HUDEP-2 (cell line): ENCODE data around the gene USH2A.
"Not testable (repeated sequence)": the region's sequence is repeated elsewhere in the genome, so short reads cannot be mapped to it uniquely, and the experiment has no call there.

Source experiments
- DNase-seq, 76 experiments: peaks; one replicate each; lab custom pipeline; 2025; ENCODE audit not compliant: unreplicated experiment in 76 of 76; lab: John Stamatoyannopoulos, UW

Gene USH2A

DNA sequence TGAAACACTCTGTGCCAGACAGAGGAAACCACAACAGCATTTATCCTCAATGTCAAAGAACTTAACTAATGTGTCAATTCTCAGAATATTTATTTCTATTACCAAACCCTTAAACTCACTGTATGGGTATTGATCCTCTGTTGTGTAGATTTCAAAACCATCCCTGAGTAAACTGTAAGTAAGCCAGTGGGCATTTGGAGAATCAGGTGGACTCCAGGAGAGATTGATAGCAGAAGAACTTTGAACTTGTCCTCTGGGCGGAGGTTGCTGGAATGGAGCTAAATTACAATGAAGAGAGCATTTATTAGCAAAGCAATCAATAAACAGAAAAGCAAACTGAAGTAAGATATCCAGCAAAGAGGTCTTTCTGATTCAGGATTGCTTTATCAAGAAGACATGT, 216.1 kb downstream of the USH2A start:
- DNase-seq = no peak

DNA sequence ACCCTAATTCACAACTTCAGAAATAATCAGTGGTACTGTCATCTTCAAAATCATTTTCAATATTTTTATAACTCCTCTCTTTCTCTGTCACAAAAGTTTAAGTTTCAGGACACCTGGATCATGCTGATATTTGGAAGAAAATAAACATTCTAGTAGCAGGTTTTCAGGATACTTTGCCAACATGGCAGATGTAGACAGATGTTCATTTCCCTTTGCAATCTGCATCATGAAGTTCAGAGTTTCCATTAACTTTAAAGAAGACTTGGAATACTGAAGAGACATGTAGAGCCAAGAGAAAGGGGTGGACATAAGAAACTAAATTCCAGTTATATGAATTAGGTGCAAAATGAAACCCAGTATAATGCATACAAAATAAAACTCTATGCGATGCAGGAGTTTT, 218.1 kb downstream of the USH2A start:
- DNase-seq = no peak

DNA sequence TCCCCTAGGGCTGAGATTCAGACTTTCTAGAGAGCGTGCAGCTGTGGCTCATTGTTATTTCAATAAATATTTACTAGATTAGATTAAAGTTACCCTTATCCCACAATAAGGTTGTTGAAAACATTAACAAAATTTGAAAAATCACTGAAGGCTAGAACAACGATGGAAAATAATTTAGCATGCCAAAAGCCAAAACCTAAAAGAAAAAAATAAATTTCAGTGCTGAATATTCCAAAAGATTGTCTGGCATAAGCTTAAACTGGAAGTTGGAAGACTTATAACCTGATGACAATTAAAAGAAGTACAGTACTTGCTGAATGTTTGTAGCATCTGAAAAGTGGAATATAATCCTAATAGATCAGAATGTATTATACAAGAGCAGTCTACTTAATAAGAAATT, 221.3 kb downstream of the USH2A start:
- no peak for DNase-seq

DNA sequence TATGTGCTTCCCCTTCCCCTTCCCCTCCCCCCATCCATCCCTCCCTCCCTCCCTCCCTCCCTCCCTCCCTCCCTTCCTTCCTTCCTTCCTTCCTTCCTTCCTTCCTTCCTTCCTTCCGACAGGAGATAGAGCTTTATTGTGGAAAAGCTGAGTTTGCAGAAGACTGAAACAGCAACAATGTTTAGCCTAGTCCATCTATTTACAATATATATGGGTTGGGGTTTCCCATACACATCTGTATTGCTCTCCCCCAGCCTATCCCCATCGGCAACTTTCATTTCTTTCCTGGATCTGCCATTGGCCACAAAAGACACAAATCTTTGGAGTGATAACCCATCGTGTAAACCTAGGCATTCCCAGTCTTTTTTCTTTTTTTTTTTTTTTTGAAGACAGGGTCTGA, 222.3 kb downstream of the USH2A start:
- no peak for DNase-seq

DNA sequence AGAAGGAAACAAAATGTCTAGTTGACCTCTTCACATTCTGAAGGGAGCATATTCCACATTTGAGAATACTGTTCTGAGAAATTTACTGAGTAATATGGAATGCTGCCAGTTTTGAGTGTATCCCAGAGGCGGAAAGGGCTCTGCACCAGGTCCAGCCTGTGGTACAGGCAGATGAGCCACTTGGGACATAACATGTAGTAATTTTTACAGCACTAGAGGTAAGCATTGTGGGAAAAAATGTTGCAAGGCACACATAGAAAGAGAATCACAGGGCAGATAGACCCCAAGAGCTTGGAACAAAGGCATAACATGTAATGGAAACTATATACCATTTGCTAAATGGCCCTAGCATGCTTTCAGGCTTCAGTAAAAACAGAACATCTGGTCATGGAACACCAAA, 228.5 kb downstream of the USH2A start:
- DNase-seq = no peak

DNA sequence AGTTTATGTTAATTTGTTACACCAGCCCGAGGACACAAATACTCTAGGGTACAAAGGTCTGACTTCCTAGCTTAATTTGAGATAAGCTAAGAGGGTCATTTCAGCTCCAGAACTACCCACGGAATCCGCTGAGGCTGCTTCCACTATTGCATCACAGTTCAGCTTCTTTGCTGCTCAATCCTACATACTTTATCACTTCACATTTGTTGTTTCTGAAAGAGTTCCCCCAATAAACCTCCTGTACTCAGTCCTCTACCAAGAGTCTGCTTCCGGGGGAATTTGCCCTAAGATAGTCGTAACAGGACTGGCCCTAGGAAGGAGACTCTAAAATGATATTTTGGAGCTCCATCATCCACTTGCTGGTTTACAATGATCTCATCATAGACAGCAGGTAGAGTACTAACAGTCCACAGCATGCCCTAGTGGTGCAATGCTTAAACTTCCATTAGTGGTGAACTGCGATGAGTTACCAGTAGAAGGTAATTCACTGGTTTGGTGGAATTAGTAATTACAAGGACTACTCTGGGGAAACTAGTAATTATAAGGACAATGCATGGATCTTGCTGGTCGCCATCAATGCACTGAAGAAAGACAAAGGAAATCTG, 229.3 kb downstream of the USH2A start:
- DNase-seq = no peak

DNA sequence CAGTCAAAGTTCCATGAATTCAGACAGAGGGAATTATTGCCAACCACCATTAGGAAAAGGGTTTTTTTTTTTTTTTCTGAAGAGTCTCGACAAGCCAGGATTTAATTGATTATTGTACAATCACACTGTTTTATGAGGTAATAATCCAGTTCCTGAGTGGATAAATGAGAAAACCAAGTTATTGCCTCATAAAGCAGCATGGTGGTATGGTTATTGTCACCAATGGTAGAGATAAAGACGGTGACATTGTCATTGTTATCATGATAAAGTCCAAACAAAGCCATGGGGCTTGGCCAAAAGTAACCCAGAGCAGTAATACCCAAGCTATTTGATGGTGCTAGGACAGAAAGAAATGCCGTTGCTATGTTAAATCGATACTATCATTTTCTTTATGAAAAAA, 232.8 kb downstream of the USH2A start:
- no peak for DNase-seq

DNA sequence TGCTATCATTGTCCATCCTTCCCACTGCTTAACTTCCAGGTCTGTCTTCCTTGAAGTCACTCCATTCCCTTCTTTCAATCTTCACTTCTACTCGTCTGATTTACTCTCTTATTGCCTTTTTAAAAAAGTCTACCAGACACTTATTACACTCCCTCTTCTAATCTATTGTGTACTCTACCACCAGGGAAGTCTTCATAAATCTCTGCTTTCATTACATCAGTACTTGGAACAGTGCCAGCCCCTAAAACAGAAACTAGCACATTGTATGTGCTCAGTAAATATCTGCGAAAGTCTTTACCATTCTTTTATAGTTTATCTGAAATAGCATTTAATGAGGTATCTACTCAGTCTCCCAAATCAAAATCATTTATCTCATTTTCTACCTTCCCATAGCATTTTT, 236.4 kb downstream of the USH2A start:
- DNase-seq = no peak

DNA sequence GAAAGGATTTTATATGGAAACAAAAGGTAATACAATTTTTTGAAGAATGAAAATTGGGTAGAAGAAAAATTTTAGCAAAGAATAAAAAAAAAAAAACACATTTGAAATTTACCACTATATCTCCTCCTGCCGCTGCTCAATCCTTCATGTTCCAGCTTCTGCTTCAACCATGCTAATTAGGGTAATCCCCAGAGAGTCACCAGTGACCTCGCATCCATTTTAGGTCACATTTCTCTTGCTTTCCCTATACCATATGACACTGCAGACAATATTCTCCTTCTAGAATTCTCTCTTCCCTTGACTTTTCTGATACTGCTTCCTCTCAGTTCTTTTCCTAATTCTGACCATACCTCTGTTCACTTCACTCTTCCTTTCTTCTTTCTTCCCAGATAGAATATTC, 237.1 kb downstream of the USH2A start:
- no peak for DNase-seq

DNA sequence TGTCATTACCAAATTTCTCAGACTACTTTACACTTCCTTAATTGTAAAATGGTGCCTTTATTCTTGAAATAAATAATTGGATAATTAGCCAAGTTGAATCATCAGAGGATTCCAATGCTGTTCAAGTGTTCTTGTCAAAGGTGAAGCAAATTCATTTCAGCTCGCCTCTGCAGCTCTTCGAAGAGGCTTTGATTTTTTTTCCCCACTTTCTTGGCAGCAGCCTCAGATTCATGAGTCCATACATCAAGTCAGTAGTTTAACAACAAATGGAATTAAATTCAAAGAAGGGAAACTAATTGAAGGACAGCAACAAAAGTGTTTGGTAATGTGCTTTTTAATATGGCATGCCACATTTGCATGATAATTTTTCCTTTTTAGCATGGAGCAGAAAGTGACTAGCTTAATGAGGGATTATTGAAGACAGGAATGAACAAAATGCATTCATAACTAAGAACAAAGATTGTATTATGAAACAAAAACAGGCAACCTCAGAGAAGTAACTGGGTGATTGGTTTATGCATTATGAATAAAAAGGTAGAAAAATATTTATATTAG, 239.0 kb downstream of the USH2A start:
- no peak for DNase-seq

DNA sequence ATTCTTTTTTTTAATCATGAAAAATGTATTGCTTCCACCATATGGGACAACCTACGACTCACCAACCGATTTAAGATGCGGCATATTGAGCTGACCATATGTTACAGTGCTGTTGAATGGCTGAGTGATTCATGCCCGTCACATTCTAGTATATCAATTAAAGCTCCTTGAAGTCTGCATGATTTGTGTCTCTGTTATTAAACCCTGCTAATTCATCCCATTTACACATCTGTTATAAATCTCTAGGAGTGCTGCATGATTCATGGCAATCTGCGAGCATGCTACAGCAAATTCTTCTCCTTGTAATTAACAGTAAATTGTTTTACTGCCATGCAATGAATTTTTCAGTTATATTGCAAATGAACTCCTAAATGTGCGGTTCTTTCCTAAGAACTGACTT, 239.8 kb downstream of the USH2A start:
- no peak for DNase-seq

DNA sequence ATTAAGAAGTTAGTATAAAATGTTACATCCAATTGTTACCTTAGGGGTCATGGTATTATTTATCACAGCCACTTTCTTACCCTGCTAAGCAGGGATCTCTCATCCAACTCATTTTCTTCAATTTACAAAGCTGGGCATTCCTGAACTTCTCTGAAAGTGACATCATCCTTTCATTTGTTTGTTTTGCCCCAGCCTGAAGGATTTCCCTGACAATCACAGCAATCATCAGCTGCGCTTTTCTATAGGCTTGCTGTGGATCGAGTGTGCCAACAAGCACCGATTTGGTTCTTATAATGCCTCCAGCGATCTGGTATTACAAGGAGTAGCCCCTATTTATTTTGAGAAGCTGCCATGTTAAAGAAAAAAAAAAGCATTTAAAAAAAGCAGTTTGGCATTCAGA, 240.2 kb downstream of the USH2A start:
- no peak for DNase-seq

DNA sequence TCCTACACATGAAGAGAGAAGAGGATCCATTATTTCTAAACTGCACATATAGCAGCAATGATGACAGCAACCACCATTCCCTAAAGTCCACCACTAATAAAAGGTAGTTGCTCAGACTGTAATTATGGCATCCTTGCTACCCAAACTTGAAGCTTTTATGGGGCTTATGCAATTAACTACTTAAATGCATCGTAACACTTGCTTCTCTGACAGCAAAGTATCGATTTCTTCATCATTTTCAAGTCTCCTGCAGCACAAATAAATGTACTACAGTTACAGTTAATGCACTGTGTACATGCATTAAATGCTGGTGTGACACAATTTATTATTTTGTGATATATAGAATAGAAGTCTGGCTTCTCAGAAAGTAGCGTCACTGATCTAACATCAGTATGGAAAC, 241.7 kb downstream of the USH2A start:
- no peak for DNase-seq

DNA sequence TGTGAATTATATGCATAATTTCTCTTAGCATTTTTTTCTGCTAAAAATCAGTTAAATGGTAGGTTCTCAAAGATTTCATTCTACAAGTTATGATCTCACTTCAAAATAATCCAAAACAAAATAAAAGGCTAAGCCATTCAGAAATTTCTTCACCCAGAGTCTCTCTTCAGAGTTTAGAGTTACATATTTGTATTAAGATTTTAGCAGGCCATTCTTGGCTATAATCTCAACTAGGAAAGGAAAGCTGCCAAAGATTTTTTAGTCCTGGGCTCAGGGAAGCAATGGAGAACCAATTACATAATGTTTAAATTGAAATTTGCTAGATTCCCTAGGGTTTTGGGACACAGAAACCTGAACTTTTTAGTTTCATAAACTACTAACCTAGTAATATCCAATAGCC, 245.0 kb downstream of the USH2A start:
- no peak for DNase-seq

DNA sequence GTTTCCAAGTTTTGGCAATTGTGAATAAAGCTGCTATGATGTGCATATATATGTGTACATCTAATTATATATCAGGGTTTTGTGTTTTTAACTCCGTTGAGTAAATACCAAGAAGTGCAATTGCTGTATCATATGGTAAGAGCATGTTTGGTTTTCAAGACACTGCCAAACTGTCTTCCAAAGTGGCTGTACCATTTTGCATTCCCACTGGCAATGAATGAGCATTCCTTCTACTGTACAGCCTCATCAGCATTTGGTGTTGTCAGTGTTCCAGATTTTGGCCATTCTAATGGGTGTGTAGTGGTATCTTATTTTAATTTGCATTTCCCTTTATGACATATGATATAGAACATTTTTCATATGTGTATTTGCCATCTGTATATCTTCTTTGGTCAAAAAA, 246.3 kb downstream of the USH2A start:
- DNase-seq = no peak

DNA sequence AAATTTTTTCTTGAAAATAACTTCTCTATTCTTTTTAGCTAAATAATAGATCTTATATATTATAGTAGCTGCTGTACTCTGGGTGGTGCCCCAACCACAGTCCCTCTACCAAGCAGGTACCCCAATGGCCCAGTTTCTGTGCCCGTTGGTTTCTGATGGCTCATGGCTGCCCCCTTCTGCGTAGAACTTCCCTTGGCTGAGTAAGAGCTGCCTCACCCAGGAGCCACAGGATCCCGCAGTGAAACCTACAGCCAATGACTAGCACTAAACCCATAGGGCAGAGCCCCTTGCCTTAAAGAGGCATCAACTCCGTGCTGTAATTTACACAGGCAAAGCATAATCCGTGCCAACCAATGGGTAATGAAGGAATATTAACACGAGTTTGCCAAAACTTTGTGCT, 247.5 kb downstream of the USH2A start:
- DNase-seq = peak in 1 of 76 experiments; percentile 2

DNA sequence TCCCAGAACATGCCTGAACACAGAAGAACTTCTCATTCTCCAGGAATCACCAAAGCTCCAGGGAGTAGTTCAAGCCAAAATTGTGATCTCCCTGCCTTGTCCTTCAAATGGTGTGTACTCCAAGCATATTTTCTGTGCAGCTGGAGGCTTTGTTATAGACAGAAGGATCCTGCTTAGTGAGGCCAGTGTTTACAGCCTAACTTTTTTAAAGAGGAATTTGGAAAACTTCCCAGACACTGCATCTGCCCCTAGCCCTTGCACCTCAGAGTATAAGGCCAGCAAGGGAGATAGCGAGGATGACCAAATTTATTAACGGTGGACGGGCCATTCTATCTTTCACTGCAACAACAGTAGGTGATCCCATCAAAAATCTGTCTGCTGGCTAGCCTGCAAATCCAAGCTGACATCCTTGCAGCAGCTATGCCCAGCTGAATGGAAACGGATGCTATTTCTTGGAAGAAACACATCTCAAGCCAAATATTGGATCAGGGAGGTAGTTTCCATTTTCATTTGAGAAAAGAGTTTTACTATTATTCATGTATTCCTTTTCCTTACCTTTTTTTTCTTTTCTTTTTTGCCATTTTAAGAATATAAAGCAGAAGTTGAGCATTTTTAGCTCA, 249.8 kb downstream of the USH2A start:
- no peak for DNase-seq

DNA sequence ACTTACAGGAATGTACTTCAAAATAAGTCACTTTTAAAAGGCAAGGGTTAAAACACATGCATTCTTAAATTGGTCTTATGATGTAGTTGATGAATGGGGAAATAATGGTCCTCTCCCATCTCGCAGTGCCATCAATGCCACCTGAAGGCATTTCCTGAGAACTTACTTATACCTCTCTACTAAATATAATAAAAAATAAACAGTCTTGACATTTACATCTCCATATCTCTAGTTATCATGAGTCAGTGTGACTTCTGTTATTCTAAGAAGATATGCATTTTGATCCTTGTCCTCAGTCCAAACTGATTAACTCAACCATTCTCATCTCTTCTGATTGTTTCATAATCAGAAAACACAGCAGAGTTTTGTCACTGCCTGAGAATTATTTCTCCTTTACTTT, 253.9 kb downstream of the USH2A start:
- no peak for DNase-seq

DNA sequence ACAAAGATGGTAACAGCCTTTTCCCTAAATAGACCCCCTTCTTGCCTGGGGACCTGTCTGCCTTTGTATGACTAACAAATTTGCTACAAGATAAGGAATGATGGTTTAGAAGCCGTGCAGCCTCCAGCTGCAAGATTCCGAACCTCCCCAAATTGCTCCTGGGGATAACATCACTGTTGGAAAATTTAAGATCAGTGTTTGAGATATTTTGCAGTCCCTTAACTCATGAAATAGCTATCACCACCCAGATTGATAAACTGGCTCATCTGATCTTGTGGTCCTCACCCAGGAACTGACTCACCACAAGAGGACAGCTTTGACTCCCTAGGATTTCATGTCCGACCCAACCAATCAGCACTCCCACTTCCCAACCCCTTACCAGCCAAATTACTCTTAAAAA, 254.7 kb downstream of the USH2A start:
- no peak for DNase-seq

DNA sequence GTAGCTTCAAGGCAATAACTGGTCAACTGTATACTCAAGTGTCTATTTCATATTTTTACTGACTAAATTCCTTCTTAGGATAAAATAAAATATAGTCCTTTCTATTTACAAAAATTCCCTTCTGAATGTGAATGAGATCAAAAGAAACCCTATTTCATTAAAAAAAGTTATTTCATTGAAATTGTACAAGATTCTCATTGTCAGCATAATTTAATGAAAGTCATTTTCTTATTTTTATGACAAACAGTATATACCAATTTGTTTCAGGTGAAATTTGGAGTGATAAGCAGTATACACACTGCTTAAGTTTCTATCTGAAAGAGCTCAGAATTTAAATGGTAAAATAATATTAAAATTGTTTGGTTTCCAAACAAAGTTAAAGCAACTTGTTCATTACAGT, 269.2 kb downstream of the USH2A start:
- no peak for DNase-seq

DNA sequence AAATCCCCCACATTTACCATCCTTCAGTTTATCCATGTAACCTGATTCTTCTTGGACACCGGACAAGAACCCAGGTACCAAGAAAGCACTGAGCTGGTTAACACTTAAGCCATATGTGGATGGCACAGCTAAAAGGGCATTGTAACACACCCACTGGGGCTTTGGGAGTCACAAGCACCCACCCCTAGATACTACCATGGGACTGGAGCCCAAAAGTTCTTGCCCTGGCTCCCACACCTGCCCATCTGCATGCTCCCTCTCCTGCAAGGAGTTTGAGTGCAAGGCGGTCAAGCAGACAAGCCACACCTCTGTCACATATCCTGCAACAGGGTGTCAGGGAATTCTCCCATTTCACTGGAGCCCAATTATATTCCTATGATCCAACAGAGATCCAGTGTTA, 270.1 kb downstream of the USH2A start:
- DNase-seq = no peak

DNA sequence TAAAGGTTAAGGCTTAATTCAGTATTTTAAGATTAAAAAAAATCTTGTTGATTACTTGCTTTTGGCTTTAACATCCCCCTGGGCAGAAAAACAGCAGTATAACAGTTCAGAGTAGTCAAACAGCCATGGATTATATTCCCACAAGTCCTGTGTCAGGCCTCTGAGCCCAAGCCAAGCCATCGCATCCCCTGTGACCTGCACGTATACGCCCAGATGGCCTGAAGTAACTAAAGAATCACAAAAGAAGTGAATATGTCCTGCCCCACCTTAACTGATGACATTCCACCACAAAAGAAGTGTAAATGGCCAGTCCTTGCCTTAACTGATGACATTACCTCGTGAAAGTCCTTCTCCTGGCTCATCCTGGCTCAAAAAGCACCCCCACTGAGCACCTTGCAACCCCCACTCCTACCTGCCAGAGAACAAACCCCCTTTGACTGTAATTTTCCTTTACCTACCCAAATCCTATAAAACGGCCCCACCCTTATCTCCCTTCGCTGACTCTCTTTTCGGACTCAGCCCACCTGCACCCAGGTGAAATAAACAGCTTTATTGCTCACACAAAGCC, 277.7 kb downstream of the USH2A start:
- not testable (repeated sequence) for DNase-seq
